ENCODE results near the gene DNAJC8.

DNA sequence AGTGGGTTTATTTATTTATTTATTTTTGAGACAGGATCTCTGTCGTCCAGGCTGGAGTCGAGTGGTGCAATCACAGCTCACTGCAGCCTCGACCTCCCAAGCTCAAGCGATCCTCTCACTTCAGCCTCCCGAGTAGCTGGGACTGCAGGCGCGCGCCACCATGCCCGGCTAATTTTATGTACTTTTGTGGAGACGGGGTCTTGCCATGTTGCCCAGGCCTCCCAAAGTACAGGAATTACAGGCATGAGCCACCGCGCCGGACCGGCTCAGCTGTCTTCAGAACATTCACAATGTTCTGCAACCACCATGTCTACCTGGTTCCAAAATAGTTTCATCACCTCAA lies 406 bp upstream of the DNAJC8 start:
- TF ChIP-seq, protein P1, sequence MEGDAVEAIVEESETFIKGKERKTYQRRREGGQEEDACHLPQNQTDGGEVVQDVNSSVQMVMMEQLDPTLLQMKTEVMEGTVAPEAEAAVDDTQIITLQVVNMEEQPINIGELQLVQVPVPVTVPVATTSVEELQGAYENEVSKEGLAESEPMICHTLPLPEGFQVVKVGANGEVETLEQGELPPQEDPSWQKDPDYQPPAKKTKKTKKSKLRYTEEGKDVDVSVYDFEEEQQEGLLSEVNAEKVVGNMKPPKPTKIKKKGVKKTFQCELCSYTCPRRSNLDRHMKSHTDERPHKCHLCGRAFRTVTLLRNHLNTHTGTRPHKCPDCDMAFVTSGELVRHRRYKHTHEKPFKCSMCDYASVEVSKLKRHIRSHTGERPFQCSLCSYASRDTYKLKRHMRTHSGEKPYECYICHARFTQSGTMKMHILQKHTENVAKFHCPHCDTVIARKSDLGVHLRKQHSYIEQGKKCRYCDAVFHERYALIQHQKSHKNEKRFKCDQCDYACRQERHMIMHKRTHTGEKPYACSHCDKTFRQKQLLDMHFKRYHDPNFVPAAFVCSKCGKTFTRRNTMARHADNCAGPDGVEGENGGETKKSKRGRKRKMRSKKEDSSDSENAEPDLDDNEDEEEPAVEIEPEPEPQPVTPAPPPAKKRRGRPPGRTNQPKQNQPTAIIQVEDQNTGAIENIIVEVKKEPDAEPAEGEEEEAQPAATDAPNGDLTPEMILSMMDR (IDR thresholded peaks at IDR 0.05), result no peak
- TF ChIP-seq POLR2A (IDR thresholded peaks at IDR 0.05), result no peak
